Activated CD8-positive, alpha-beta memory T cell treated with anti-CD3 and anti-CD28 coated beads, Interleukin-2, amount 50 U/mL, for 4 hours (primary cell): ENCODE results near the gene PPP2R2B.

Experiments used
- DNase-seq: peaks from one replicate; pipeline ENCODE4 v3.0.0-alpha.2; 2020

The PPP2R2B gene

GRCh38 chr5:146878476-146879172, at the start of gene PPP2R2B:
Gene PPP2R2B (minus strand): TSS chr5:146878757.
- DNase-seq, result peak; percentile 48

- no peak for DNase-seq
These were observed 45.6 kb upstream of the PPP2R2B start for GRCh38 chr5:146924132-146924531.

- no peak for DNase-seq
These were observed 42.7 kb upstream of the PPP2R2B start for GRCh38 chr5:146921225-146921624.

GRCh38 chr5:146920351-146920881, 41.9 kb upstream of the PPP2R2B start:
- DNase-seq, result no peak

GRCh38 chr5:146919304-146919703, 40.7 kb upstream of the PPP2R2B start:
- DNase-seq, result no peak

GRCh38 chr5:146917931-146918330, 39.4 kb upstream of the PPP2R2B start:
- DNase-seq, result no peak

- DNase-seq, result no peak
These were observed 34.3 kb upstream of the PPP2R2B start for GRCh38 chr5:146912874-146913273.

- DNase-seq, result no peak
These were observed 31.7 kb upstream of the PPP2R2B start for GRCh38 chr5:146910239-146910638.

GRCh38 chr5:146909255-146910068, 30.9 kb upstream of the PPP2R2B start:
- DNase-seq, result no peak

GRCh38 chr5:146906803-146907202, 28.2 kb upstream of the PPP2R2B start:
- DNase-seq, result no peak

- DNase-seq, result no peak
These were observed 26.3 kb upstream of the PPP2R2B start for GRCh38 chr5:146904890-146905289.

GRCh38 chr5:146903789-146904188, 25.2 kb upstream of the PPP2R2B start:
- DNase-seq, result no peak

GRCh38 chr5:146902471-146902870, 23.9 kb upstream of the PPP2R2B start:
- no peak for DNase-seq

GRCh38 chr5:146897061-146897460, 18.5 kb upstream of the PPP2R2B start:
- DNase-seq, result no peak

- no peak for DNase-seq
These were observed 16.4 kb upstream of the PPP2R2B start for GRCh38 chr5:146894753-146895521.

- DNase-seq, result no peak
These were observed 15.4 kb upstream of the PPP2R2B start for GRCh38 chr5:146893991-146894390.

- DNase-seq, result no peak
These were observed 13.7 kb upstream of the PPP2R2B start for GRCh38 chr5:146892231-146892630.

GRCh38 chr5:146891511-146891910, 13.0 kb upstream of the PPP2R2B start:
- no peak for DNase-seq

GRCh38 chr5:146890731-146891440, 12.3 kb upstream of the PPP2R2B start:
- DNase-seq, result no peak

GRCh38 chr5:146890066-146890465, 11.5 kb upstream of the PPP2R2B start:
- DNase-seq, result no peak

- DNase-seq, result no peak
These were observed 10.6 kb upstream of the PPP2R2B start for GRCh38 chr5:146889169-146889568.

GRCh38 chr5:146888351-146888978, 9.9 kb upstream of the PPP2R2B start:
- no peak for DNase-seq
